ENCODE data around the gene SLC23A2.
"Not testable (repeated sequence)": the region's sequence is repeated elsewhere in the genome, so short reads cannot be mapped to it uniquely, and the experiment has no call there.

The SLC23A2 gene

GRCh38 chr20:4876301-4876700 is 125.0 kb downstream of the SLC23A2 start:
- no peak for DNase-seq (ENCODE audit: low read depth)

GRCh38 chr20:4875578-4876067 is 125.7 kb downstream of the SLC23A2 start:
- DNase-seq (ENCODE audit: low read depth), result no peak

- DNase-seq (ENCODE audit: low read depth), result no peak
These were observed 127.9 kb downstream of the SLC23A2 start for GRCh38 chr20:4873396-4873795.

GRCh38 chr20:4871486-4871885 is 129.8 kb downstream of the SLC23A2 start:
- DNase-seq (ENCODE audit: low read depth), result no peak

GRCh38 chr20:4870906-4871305 is 130.4 kb downstream of the SLC23A2 start:
- DNase-seq (ENCODE audit: low read depth), result no peak

GRCh38 chr20:4869290-4870193 is 131.8 kb downstream of the SLC23A2 start:
- DNase-seq (ENCODE audit: low read depth), result peak; percentile 39

GRCh38 chr20:4867051-4867450 is 134.3 kb downstream of the SLC23A2 start:
- DNase-seq (ENCODE audit: low read depth), result no peak

- no peak for DNase-seq (ENCODE audit: low read depth)
These were observed 134.9 kb downstream of the SLC23A2 start for GRCh38 chr20:4866429-4866828.

GRCh38 chr20:4864311-4864752 is 137.0 kb downstream of the SLC23A2 start:
- no peak for DNase-seq (ENCODE audit: low read depth)

- DNase-seq (ENCODE audit: low read depth), result no peak
These were observed 138.6 kb downstream of the SLC23A2 start for GRCh38 chr20:4862661-4863060.

- DNase-seq (ENCODE audit: low read depth), result no peak
These were observed 139.3 kb downstream of the SLC23A2 start for GRCh38 chr20:4861961-4862360.

- no peak for DNase-seq (ENCODE audit: low read depth)
These were observed 143.3 kb downstream of the SLC23A2 start for GRCh38 chr20:4858000-4858399.

GRCh38 chr20:4856022-4856755 is 145.1 kb downstream of the SLC23A2 start:
- no peak for DNase-seq (ENCODE audit: low read depth)

- no peak for DNase-seq (ENCODE audit: low read depth)
These were observed 145.8 kb downstream of the SLC23A2 start for GRCh38 chr20:4855555-4855954.

- DNase-seq (ENCODE audit: low read depth), result no peak
These were observed 146.2 kb downstream of the SLC23A2 start for GRCh38 chr20:4855097-4855496.

GRCh38 chr20:4854561-4854901 is 146.8 kb downstream of the SLC23A2 start:
- no peak for DNase-seq (ENCODE audit: low read depth)

GRCh38 chr20:4853757-4854560 is 147.4 kb downstream of the SLC23A2 start:
- DNase-seq (ENCODE audit: low read depth), result no peak

- DNase-seq (ENCODE audit: low read depth), result no peak
These were observed 148.3 kb downstream of the SLC23A2 start for GRCh38 chr20:4853004-4853403.

GRCh38 chr20:4850960-4851359 is 150.3 kb downstream of the SLC23A2 start:
- DNase-seq (ENCODE audit: low read depth), result no peak

GRCh38 chr20:4848829-4849228 is 152.5 kb downstream of the SLC23A2 start:
- not testable (repeated sequence) for DNase-seq (ENCODE audit: low read depth)

GRCh38 chr20:4848041-4848440 is 153.3 kb downstream of the SLC23A2 start:
- DNase-seq (ENCODE audit: low read depth), result no peak

GRCh38 chr20:4846821-4847220 is 154.5 kb downstream of the SLC23A2 start:
- no peak for DNase-seq (ENCODE audit: low read depth)
